Umbilical cord (tissue), 2 donors: ENCODE results near the gene ADAMTSL5. TPM values are rescaled to one million over a fixed set of nuclear protein-coding genes. Genes with fewer than 3 reads are reported as not detected.

Experiments
- DNase-seq: peaks from one replicate; pipeline ENCODE4 v3.0.0-alpha.2; 2015; ENCODE audit warnings: low spot score
- total RNA-seq: library from RNA; depleted of rRNA; stranded (reverse); fragments of >200 nt; gene quantifications from one replicate; pipeline ENCODE4 v1.2.3, GENCODE V29; 2014; ENCODE audit warnings: low replicate concordance; ENCODE audit not compliant: insufficient read depth

Gene ADAMTSL5
- total RNA-seq, 1 donor from 2014 or later = 5.1 TPM

GRCh38 chr19:1467490-1468273 lies 45.1 kb downstream of the ADAMTSL5 start:
- no peak for DNase-seq

DNA sequence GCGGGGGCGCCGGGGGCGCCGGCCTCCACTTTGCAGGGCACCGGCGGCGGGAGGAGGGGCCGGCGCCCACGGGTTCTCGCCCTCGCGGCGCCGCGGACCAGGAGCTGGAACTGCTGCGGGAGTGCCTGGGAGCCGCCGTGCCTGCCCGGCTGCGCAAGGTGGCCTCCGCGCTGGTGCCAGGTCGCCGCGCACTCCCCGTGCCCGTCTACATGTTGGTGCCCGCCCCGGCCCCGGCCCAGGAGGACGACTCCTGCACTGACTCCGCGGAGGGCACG lies 45.7 kb downstream of the ADAMTSL5 start:
- DNase-seq = no peak

- no peak for DNase-seq
Observed at GRCh38 chr19:1466461-1467214, 46.2 kb downstream of the ADAMTSL5 start.

GRCh38 chr19:1466018-1466460 lies 46.8 kb downstream of the ADAMTSL5 start:
- DNase-seq = no peak

- no peak for DNase-seq
Observed at GRCh38 chr19:1465191-1466016, 47.4 kb downstream of the ADAMTSL5 start.

DNA sequence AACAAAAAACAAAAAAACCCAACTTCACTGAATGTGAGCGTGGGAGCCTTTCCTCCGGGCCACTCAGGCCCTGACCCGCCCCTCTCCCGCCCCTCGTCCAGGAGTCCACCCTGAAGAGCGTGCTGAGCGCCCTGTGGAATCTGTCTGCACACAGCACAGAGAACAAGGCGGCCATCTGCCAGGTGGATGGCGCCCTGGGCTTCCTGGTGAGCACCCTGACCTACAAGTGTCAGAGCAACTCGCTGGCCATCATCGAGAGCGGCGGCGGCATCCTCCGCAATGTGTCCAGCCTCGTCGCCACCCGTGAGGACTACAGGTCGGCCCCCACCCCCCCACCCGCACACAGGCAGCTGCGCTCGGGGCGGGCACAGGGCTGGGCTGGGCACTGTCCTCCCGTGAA lies 51.0 kb downstream of the ADAMTSL5 start:
- DNase-seq = no peak

DNA sequence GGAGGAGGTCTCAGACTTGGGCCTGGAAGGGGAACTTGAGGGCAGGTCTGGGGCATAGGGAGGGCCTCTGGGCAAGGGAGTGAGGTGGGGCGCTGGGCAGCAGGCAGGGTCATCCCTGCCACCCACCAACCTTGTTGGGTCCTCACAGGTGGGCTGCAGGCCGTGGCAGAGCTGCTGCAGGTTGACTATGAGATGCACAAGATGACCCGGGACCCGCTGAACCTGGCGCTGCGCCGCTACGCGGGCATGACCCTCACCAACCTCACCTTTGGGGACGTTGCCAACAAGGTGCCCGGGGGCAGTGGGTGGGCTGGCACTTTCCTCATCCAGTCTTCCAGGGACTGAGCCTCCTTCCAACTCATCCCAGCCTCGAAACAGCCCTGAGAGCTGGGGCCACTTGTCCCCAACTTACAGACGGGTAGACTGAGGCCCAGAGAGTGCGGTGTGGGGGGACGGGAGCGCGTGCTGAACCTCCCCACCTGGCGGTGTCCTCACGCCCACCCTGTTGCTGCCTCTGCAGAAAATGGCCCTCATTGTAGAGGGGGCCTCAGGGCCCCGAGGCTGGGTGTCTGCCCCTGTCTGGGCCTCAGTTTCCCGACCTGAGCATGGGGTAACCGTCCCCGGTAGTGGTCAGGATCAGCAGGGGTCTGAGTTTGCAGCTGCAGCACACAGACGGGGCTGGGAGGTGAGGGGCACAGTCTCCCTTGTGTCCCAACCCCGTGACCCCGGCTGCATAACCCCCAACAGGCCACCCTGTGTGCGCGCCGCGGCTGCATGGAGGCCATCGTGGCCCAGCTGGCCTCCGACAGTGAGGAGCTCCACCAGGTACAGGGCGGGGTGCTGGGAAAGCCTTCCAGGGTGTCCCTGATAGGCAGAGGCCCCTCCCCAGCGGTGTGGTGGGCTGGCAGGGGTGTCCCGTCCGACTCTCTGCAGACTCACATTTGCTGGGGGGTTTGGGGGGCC lies 52.5 kb downstream of the ADAMTSL5 start:
- DNase-seq = no peak

DNA sequence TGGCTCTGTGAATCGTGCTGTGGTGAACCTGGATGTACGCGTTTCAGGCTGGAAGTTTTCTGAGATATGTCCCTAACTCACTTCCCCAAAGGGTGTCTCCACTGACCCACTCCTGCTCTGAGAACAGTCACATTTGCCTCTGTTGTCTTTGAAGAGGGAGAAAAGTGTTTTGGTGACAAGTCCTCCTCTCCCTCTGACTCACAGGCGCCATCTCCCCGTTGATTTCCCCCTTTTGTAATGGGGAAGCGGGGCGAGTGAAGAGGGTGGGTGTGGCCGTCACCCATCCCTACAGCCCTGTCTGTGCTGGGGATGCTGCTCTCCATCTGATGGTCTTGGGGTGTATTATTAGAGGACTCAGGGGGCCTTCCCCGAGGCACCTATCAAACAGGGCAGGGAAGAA lies 53.3 kb downstream of the ADAMTSL5 start:
- no peak for DNase-seq

GRCh38 chr19:1457892-1458291 lies 54.9 kb downstream of the ADAMTSL5 start:
- no peak for DNase-seq

DNA sequence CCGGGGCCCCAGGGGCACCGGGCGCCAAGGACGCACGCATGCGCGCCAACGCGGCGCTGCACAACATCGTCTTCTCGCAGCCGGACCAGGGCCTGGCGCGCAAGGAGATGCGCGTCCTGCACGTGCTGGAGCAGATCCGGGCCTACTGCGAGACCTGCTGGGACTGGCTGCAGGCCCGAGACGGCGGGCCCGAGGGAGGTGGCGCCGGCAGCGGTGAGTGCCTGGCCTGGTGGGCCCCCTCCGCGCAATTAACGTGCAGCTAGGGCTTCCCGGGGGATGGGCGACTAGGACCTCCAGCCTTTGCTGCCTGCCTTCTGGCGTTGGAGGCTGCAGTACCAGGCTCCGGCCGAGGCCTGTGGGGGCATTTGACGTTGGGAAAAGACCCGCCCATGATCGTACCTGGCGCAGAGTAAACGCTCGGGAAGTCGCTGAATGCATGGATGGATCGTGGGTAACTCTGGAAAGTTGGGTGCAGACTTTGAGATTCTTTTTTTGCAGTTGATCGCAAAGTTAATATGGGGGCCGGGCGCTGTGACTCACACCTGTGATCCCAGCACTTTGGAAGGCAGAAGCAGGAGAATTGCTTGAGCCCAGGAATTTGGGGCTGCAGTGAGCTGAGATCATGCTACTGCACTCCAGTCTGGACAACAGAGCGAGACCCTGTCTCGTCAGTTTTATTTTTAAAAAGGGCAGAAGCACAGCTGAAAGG lies 55.6 kb downstream of the ADAMTSL5 start:
- no peak for DNase-seq

DNA sequence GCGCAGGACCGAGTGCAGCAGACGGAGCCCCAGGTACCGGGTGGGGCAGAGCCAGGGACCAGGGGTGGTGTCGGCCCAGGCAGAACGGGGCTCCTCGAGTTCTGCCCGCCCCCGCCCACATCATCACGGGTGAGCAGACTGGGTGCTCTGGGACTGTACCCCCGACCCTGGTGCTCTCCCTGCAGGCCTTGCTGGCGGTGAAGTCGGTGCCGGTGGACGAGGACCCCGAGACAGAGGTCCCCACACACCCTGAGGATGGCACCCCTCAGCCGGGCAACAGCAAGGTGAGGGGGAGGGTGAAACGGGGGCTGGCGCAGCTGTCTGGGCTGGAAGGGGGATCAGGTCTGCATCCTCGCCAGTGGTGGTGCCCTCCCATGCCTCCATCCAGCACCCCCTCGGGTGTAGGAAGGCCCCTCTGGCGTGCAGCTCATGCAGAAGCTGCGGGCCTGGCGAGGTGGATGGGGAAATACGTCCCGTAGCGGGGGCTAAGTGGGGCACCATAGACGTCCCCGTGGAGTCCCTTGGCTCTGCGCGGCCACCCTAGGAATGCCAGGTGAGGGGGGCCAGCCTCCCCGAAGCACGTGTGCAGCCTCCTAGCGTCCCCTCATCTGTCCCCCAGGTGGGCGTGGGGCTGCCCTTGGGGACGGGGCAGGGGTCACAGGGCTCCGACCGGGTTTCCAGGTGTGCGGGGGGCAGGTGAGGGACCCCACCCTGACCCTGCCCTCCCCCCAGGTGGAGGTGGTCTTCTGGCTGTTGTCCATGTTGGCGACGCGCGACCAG lies 56.5 kb downstream of the ADAMTSL5 start:
- no peak for DNase-seq

DNA sequence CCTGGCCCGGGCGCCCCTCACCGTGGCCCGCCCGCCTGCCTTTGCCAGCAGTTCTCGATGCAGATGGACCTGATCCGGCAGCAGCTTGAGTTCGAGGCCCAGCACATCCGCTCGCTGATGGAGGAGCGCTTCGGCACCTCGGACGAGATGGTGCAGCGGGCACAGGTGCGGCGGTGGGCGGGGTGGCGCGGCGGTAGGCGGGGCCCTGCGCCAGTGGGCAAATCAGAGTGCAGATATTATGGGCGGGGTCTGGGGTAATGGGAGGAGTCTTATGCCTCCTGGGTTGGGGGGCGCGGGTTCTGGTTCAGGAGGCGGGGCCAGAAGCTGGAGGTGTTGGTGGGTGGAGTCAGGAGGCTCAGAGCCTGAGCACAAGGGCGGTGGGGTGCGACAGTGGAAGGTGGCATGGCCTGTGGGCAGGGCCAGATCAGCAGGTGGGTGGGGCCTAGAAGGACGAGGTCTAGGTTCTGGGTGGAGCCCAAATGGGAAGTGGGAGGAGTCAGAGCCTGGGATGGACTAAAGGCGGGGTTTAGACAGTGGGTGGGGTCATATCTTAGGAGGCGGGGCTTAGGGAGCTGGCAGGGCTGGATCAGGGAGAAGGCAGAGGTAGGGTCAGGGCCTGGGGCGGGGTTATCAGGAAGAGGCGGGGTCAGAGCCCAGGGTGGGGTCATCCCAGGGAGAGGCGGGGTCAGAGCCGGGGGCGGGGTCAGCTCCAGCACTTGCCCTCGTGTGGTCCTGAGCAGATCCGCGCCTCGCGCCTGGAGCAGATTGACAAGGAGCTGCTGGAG lies 57.3 kb downstream of the ADAMTSL5 start:
- no peak for DNase-seq

Other genes with a start within 250 kb of the ADAMTSL5 start
- 319 TPM for gene CIRBP, start 243.7 kb downstream of the ADAMTSL5 start, total RNA-seq
- gene FAM174C, start 237.5 kb downstream of the ADAMTSL5 start, total RNA-seq = 1.7 TPM
- gene EFNA2, start 227.1 kb downstream of the ADAMTSL5 start, total RNA-seq = not detected
- 29.1 TPM for gene NDUFS7, start 129.1 kb downstream of the ADAMTSL5 start, total RNA-seq
- 13.7 TPM for gene GAMT, start 111.5 kb downstream of the ADAMTSL5 start, total RNA-seq
- gene DAZAP1, start 105.4 kb downstream of the ADAMTSL5 start, total RNA-seq = 30.8 TPM
- 212 TPM for gene RPS15, start 74.6 kb downstream of the ADAMTSL5 start, total RNA-seq
- gene APC2, start 62.9 kb downstream of the ADAMTSL5 start, total RNA-seq = 0.72 TPM
- gene C19orf25, start 33.8 kb downstream of the ADAMTSL5 start, total RNA-seq = 22.9 TPM
- gene PCSK4, start 22.7 kb downstream of the ADAMTSL5 start, total RNA-seq = 1.9 TPM
- gene REEP6, start 21.8 kb downstream of the ADAMTSL5 start, total RNA-seq = 1.4 TPM
- not detected for gene PLK5, start 11.1 kb upstream of the ADAMTSL5 start, total RNA-seq
- gene MEX3D, start 55.3 kb upstream of the ADAMTSL5 start, total RNA-seq = 50.3 TPM
- 76.1 TPM for gene MBD3, start 79.8 kb upstream of the ADAMTSL5 start, total RNA-seq
- gene UQCR11, start 92.4 kb upstream of the ADAMTSL5 start, total RNA-seq = 86.2 TPM
- 18.5 TPM for gene TCF3, start 139.6 kb upstream of the ADAMTSL5 start, total RNA-seq
- gene ONECUT3, start 240.5 kb upstream of the ADAMTSL5 start, total RNA-seq = 0.48 TPM